ENCODE results near the gene SLC7A6.

- TF ChIP-seq POLR2AphosphoS5 (IDR thresholded peaks at IDR 0.05): no peak
- no peak for TF ChIP-seq CTCF (IDR thresholded peaks at IDR 0.05)
Measured at GRCh38 chr16:68328860-68329390, 64.6 kb downstream of the SLC7A6 start.

Data from transverse colon (tissue), 4 donors.